ENCODE measurements around the gene XIRP1. TPM values are rescaled to one million over a fixed set of nuclear protein-coding genes. Genes with fewer than 3 reads are reported as not detected.

XIRP1 gene
- polyA plus RNA-seq (2011; rRNA removed), result 0.04 and 0.05 TPM in 2 replicates
- 0.10 TPM in 1 of 2 replicates, not detected in the other for polyA minus RNA-seq (2011; rRNA and poly(A)+ RNA removed)

GRCh38 chr3:39192490-39193092 lies at the start of gene XIRP1:
TSS of gene XIRP1 (minus strand) at chr3:39192595. CDS start at chr3:39189445, 3,150 bp downstream.
- Histone ChIP-seq H3K4me3 (ENCODE audit: low read depth, low read length) (no peak within 1 kb of the TSS), H3K27me3 (ENCODE audit: control insufficient read depth, insufficient read depth, low read length) (no peaks in the 10 kb centered on the region), H3K36me3 (ENCODE audit: control insufficient read depth, insufficient read depth, low read length) (no peaks in the 10 kb centered on the region)
- DNase-seq (ENCODE audit: low read depth), result no peak
- ChIA-PET CTCF (interaction anchor here (0.6 to 16.5 kb wide), 12 partner anchors 8 to 121 kb away, joined by 3 to 374 read pairs (median 4); partner anchors contain the start of gene CX3CR1), POLR2A (no interaction called here)
- no peak for TF ChIP-seq CTCF (IDR thresholded peaks at IDR 0.05; ENCODE audit: insufficient read depth, low read depth, low read length)

- H3K36me3 ChIP-seq (ENCODE audit: control insufficient read depth, insufficient read depth, low read length), result no peaks in the 10 kb centered on the region
- DNase-seq (ENCODE audit: low read depth), result no peak
- ChIA-PET POLR2A (no interaction called here), CTCF (no interaction called here)
- H3K27me3 ChIP-seq (ENCODE audit: control insufficient read depth, insufficient read depth, low read length), result peaks cover 9% of the 10 kb centered on the region
- no peak for TF ChIP-seq CTCF (IDR thresholded peaks at IDR 0.05; ENCODE audit: insufficient read depth, low read depth, low read length)
- no peak overlapping the region for H3K4me3 ChIP-seq (ENCODE audit: low read depth, low read length)
Measured at GRCh38 chr3:39241561-39241960, 49.2 kb upstream of the XIRP1 start.

- no peak for DNase-seq (ENCODE audit: low read depth)
- TF ChIP-seq CTCF (IDR thresholded peaks at IDR 0.05; ENCODE audit: insufficient read depth, low read depth, low read length), result no peak
- H3K27me3 ChIP-seq (ENCODE audit: control insufficient read depth, insufficient read depth, low read length), result peaks cover 17% of the 10 kb centered on the region
- POLR2A ChIA-PET, result no interaction called here
- H3K36me3 ChIP-seq (ENCODE audit: control insufficient read depth, insufficient read depth, low read length), result no peaks in the 10 kb centered on the region
- H3K4me3 ChIP-seq (ENCODE audit: low read depth, low read length), result no peak overlapping the region
- CTCF ChIA-PET, result interaction anchor here (0.9 to 1.6 kb wide), 2 partner anchors 51 to 112 kb away, joined by 3 to 4 read pairs; no protein-coding TSS in a partner anchor
Measured at GRCh38 chr3:39237027-39237426, 44.6 kb upstream of the XIRP1 start.

- TF ChIP-seq CTCF (IDR thresholded peaks at IDR 0.05; ENCODE audit: insufficient read depth, low read depth, low read length), result no peak
- CTCF ChIA-PET, result interaction anchor here (1.2 to 1.7 kb wide), 3 partner anchors 19 to 57 kb away, joined by 3 to 6 read pairs (median 3); no protein-coding TSS in a partner anchor
- Histone ChIP-seq H3K36me3 (ENCODE audit: control insufficient read depth, insufficient read depth, low read length) (no peaks in the 10 kb centered on the region), H3K4me3 (ENCODE audit: low read depth, low read length) (no peak overlapping the region), H3K27me3 (ENCODE audit: control insufficient read depth, insufficient read depth, low read length) (peaks cover 20% of the 10 kb centered on the region)
- no peak for DNase-seq (ENCODE audit: low read depth)
- POLR2A ChIA-PET, result no interaction called here
Measured at GRCh38 chr3:39234651-39235050, 42.3 kb upstream of the XIRP1 start.

- H3K36me3 ChIP-seq (ENCODE audit: control insufficient read depth, insufficient read depth, low read length), result no peaks in the 10 kb centered on the region
- no peak for TF ChIP-seq CTCF (IDR thresholded peaks at IDR 0.05; ENCODE audit: insufficient read depth, low read depth, low read length)
- DNase-seq (ENCODE audit: low read depth), result no peak
- peaks cover 20% of the 10 kb centered on the region for H3K27me3 ChIP-seq (ENCODE audit: control insufficient read depth, insufficient read depth, low read length)
- H3K4me3 ChIP-seq (ENCODE audit: low read depth, low read length), result no peak overlapping the region
- ChIA-PET CTCF (no interaction called here), POLR2A (no interaction called here)
Measured at GRCh38 chr3:39232859-39233258, 40.5 kb upstream of the XIRP1 start.

Data from BJ (cell line).